Activated B cell treated with CpG ODN at 0.5 μM for 24 hours (primary cell): ENCODE data around the gene RAP1GDS1. TPM values are rescaled to one million over a fixed set of nuclear protein-coding genes. Genes with fewer than 3 reads are reported as not detected.
"Not testable (repeated sequence)": the region's sequence is repeated elsewhere in the genome, so short reads cannot be mapped to it uniquely, and the experiment has no call there.

ENCODE experiments used
- ATAC-seq: fragments of 200-7000 bp; cut with Tn5 transposase; one replicate; pipeline ENCODE4 v1.10.0; 2021; ENCODE audit warnings: low read depth, mild to moderate bottlenecking, moderate library complexity
- CTCF ChIA-PET: fragments of 350-600 bp; sonication (Branson Sonifier 250); formaldehyde crosslinking; loops from one replicate; lab custom pipeline; 2021; ENCODE audit warnings: antibody characterized with exemption; lab: Charles Lee
- POLR2A ChIA-PET: fragments of 350-600 bp; sonication (Branson Sonifier 250); formaldehyde crosslinking; loops from one replicate; lab custom pipeline; 2021; ENCODE audit warnings: antibody characterized with exemption; lab: Charles Lee
- DNase-seq: peaks from one replicate; pipeline ENCODE4 v3.0.0; 2022
- H3K27ac Mint-ChIP-seq: one replicate; pipeline ENCODE4 v1.8.0; 2020; ENCODE audit warnings: mixed read lengths
- H3K27me3 Mint-ChIP-seq: one replicate; pipeline ENCODE4 v1.8.0; 2021; ENCODE audit warnings: mixed read lengths
- H3K36me3 Mint-ChIP-seq: one replicate; pipeline ENCODE4 v1.8.0; 2021; ENCODE audit warnings: low read depth, mixed read lengths
- H3K4me1 Mint-ChIP-seq: one replicate; pipeline ENCODE4 v1.8.0; 2021; ENCODE audit warnings: mixed read lengths
- H3K4me3 Mint-ChIP-seq: one replicate; pipeline ENCODE4 v1.8.0; 2020; ENCODE audit warnings: mild to moderate bottlenecking, mixed read lengths
- H3K9me3 Mint-ChIP-seq: one replicate; pipeline ENCODE4 v1.8.0; 2020; ENCODE audit warnings: mixed read lengths
- intact Hi-C: fragments of 100-400 bp; cut with micrococcal nuclease; formaldehyde crosslinking; loops from one replicate; pipeline ENCODE4 v1.15.1; 2024
- total RNA-seq: library from RNA; stranded (reverse); gene quantifications from 2 replicates; pipeline ENCODE4 v1.2.3, GENCODE V29; 2022
- TF ChIP-seq, protein P1 (sequence below): fragments of 200-600 bp; IDR thresholded peaks from one replicate; pipeline ENCODE4 v1.8.0; 2022; ENCODE audit warnings: antibody characterized with exemption, mild to moderate bottlenecking

The RAP1GDS1 gene
- total RNA-seq, 1 donor from 2014 or later = 54.6 TPM

DNA sequence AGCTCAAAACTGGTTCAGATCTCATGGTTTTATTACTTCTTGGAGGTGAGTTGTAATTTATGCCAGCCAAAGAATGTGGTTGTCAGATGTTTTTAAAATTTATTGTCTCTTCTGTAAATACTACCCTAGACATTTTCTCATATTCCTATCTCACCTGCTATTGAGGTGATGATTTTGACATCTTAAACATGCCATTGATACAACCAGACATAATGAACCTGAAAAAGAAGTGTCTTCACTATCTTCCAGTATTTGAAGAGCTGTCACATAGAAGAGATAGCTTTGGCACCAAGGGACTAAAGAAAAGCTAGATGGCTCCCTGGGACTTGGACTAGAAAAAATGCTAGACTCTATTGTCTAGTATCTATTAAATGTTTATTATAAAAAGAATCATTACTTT is 155.7 kb downstream of the RAP1GDS1 start:
- POLR2A ChIA-PET = no interaction called here
- CTCF ChIA-PET = no interaction called here
- intact Hi-C loops = no loop called here

DNA sequence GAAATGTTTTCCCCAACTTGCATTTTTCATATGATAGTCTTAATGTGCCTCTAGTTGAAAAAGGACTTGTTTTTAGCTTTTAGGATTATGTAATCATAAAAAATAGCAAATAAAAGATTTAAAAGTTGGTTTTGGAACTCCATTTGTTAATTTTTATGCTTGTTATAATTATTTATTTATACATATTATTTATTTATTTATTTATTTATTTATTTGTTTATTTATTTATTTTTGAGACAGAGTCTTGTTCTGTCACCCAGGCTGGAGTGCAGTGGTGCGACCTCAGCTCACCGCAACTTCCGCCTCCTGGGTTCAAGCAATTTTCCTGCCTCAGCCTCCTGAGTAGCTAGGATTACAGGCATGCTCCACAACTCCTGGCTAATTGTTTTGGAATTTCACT is 159.0 kb downstream of the RAP1GDS1 start:
- ATAC-seq, H3K4me3 Mint-ChIP-seq, intact Hi-C loops, H3K9me3 Mint-ChIP-seq, CTCF ChIA-PET, H3K4me1 Mint-ChIP-seq, DNase-seq, H3K27ac Mint-ChIP-seq, H3K27me3 Mint-ChIP-seq: not testable (repeated sequence)
- peaks cover 67% of the 10 kb centered on the region for H3K36me3 Mint-ChIP-seq
- POLR2A ChIA-PET = interaction anchor here (0.5 kb wide), 1 partner anchor 539 kb away, joined by 3 read pairs; no protein-coding TSS in a partner anchor

More for the DNA sequence above, 155.7 kb downstream of the RAP1GDS1 start:
- DNase-seq = no peak
- peaks cover 5% of the 10 kb centered on the region for H3K9me3 Mint-ChIP-seq
- no peak overlapping the region for H3K27ac Mint-ChIP-seq
- no peaks in the 10 kb centered on the region for H3K4me1 Mint-ChIP-seq
- TF ChIP-seq, protein P1, sequence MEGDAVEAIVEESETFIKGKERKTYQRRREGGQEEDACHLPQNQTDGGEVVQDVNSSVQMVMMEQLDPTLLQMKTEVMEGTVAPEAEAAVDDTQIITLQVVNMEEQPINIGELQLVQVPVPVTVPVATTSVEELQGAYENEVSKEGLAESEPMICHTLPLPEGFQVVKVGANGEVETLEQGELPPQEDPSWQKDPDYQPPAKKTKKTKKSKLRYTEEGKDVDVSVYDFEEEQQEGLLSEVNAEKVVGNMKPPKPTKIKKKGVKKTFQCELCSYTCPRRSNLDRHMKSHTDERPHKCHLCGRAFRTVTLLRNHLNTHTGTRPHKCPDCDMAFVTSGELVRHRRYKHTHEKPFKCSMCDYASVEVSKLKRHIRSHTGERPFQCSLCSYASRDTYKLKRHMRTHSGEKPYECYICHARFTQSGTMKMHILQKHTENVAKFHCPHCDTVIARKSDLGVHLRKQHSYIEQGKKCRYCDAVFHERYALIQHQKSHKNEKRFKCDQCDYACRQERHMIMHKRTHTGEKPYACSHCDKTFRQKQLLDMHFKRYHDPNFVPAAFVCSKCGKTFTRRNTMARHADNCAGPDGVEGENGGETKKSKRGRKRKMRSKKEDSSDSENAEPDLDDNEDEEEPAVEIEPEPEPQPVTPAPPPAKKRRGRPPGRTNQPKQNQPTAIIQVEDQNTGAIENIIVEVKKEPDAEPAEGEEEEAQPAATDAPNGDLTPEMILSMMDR = no peak
- no peak overlapping the region for H3K4me3 Mint-ChIP-seq
- H3K36me3 Mint-ChIP-seq = peaks cover 53% of the 10 kb centered on the region
- no peaks in the 10 kb centered on the region for H3K27me3 Mint-ChIP-seq
- ATAC-seq = no peak

DNA sequence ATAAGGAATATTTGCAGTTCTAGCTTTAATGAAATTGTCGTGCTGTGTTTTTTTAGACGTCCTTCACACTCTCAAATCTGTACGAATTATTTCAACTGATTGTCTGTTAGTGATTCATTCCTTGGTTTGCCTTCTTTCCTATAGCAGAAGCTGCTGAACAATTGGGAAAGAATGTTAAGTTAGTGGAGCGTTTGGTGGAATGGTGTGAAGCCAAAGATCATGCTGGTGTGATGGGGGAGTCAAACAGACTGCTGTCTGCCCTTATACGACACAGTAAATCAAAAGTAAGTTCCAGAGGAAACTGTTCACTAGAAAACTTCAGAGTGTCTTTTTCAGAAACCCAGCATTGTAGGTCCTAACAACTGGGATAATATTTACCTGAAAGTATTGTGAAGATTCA is 159.9 kb downstream of the RAP1GDS1 start:
- H3K4me3 Mint-ChIP-seq = no peak overlapping the region
- H3K36me3 Mint-ChIP-seq = peaks cover 68% of the 10 kb centered on the region
- CTCF ChIA-PET = no interaction called here
- intact Hi-C loops = no loop called here
- peaks cover 5% of the 10 kb centered on the region for H3K9me3 Mint-ChIP-seq
- POLR2A ChIA-PET = no interaction called here
- no peak for DNase-seq
- H3K27ac Mint-ChIP-seq = no peak overlapping the region
- ATAC-seq = no peak
- no peaks in the 10 kb centered on the region for H3K27me3 Mint-ChIP-seq
- H3K4me1 Mint-ChIP-seq = peaks cover 13% of the 10 kb centered on the region
- TF ChIP-seq, protein P1 = no peak

DNA sequence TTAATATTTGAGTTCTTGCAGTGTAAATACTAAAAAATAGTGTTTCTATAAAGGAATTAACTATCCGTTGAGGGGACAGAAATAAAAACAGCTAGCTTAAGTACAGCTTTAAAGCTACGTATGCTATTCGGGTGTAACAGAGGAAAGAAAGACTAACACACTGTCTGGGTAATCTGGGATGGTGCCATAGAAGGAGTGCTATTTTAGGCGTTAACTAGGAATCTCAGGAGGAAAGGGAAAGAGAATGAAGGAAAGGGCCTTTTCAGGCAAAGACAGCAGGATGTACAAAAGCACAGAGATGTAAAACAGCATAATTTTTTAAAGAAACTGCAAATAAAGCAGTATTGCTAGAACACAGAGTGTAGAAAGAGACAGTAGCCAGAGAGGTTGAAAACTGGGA is 161.8 kb downstream of the RAP1GDS1 start:
- POLR2A ChIA-PET = no interaction called here
- CTCF ChIA-PET = interaction anchor here (0.8 kb wide), 1 partner anchor 9 kb away, joined by 4 read pairs; no protein-coding TSS in a partner anchor
- intact Hi-C loops = no loop called here
- Mint-ChIP-seq H3K36me3 (peaks cover 61% of the 10 kb centered on the region), H3K9me3 (peaks cover 12% of the 10 kb centered on the region), H3K27me3 (no peaks in the 10 kb centered on the region), H3K27ac (no peak overlapping the region), H3K4me1 (peaks cover 21% of the 10 kb centered on the region), H3K4me3 (no peak overlapping the region)
- DNase-seq = no peak
- TF ChIP-seq, protein P1 = no peak
- no peak for ATAC-seq

DNA sequence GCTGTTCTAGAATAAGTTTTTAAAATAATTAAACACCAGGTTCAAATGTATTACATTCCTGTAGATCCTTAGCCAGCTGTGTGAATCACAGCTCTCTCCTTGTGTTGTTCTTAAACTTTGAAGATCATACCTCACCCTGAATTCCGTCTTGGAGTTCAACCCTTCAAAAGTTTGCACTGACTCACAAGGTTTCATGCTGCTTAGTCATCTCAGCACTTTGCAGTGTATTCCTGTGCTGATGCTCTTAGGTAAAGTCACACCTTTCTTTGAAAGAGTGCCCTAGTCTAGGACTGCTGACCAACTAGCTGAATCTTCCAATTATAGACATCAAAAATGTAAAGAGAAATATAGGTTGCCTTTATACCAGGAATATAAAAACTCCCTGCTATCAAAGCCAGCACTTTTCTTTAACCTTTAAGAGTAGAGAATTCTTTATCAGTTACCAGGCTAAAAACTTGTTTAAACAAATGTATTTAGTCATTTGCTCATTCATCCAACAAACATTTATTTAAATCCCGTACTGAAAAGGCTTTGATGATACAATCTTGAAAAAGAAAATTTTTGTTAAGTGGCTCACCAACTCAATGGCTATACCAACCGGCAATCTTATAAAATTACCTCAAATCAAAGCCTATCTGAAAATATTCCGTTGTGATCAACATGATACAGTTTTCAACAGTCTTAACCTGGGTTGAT is 169.7 kb downstream of the RAP1GDS1 start:
- Mint-ChIP-seq H3K4me3 (no peak overlapping the region), H3K4me1 (peaks cover 11% of the 10 kb centered on the region), H3K36me3 (peaks cover 38% of the 10 kb centered on the region), H3K27ac (no peak overlapping the region), H3K27me3 (no peaks in the 10 kb centered on the region), H3K9me3 (peaks cover 8% of the 10 kb centered on the region)
- DNase-seq (no peak), ATAC-seq (no peak)
- TF ChIP-seq, protein P1 = no peak
- CTCF ChIA-PET = interaction anchor here (0.7 kb wide), 1 partner anchor 464 kb away, joined by 3 read pairs; no protein-coding TSS in a partner anchor
- intact Hi-C loops = no loop called here
- POLR2A ChIA-PET = no interaction called here
